AG09319 (cell line): ENCODE measurements around the gene WFDC8.

ENCODE experiments used
- DNase-seq: peaks from one replicate; pipeline ENCODE4 v3.0.0-alpha.2; 2010; ENCODE audit warnings: low read depth; ENCODE audit errors: extremely low read depth
- CTCF ChIP-seq: IDR thresholded peaks from 2 replicates; pipeline ENCODE4 v1.5.1; 2011; ENCODE audit warnings: low read depth, mild to moderate bottlenecking, inconsistent platforms, low read length, moderate library complexity

The WFDC8 gene

GRCh38 chr20:45527294-45527693 is 51.8 kb downstream of the WFDC8 start:
- no peak for TF ChIP-seq CTCF
- DNase-seq = no peak

DNA sequence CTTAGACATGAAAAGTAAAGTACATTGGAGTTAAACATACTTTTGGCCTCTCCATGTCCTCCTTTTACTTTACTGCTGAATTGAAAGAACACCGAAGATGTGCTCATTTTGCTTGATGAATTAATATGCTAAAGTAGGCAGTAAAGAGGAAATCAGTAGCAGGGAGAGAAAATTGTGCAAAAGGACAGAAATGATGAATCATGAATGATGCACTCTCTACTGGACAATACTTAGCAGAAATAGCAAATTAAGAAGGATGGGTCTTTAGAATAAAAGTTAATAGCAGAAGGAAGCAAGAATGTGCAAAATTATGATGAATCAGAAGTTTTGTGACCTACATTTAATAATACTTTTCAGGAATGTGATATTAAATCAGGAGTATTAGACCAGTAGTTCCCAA is 55.3 kb downstream of the WFDC8 start:
- no peak for DNase-seq
- no peak for TF ChIP-seq CTCF

GRCh38 chr20:45518282-45518681 is 60.8 kb downstream of the WFDC8 start:
- no peak for TF ChIP-seq CTCF
- DNase-seq = no peak

- TF ChIP-seq CTCF = no peak
- no peak for DNase-seq
These were observed 63.8 kb downstream of the WFDC8 start, which contains the start of gene SPINT3 for GRCh38 chr20:45515147-45515913. SPINT3 (minus strand) TSS chr20:45515622; CDS start chr20:45515608, 14 bp downstream.

- TF ChIP-seq CTCF = no peak
These were observed 68.7 kb downstream of the WFDC8 start for GRCh38 chr20:45510242-45510862.

DNA sequence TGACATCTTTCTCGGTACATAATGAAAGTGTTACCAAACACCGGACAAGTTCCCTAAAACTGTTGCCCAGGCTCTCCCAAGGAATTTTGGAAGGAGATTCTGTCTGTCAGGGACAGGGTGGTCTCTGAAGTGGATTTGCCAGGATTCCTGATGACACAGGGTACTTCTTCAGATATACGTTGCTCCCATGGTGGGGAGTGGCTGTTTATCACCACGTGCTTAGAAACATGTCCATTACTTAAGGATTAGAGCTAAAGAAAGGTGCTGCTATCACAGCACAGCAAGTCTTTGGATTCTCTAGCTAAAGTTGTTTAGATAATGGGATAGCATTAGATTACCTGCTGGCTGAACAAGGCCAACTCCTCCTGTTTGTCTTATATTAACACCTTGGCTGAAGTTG is 70.0 kb downstream of the WFDC8 start:
- no peak for TF ChIP-seq CTCF
- no peak for DNase-seq

More at GRCh38 chr20:45510242-45510862, 68.7 kb downstream of the WFDC8 start:
- DNase-seq = no peak
